Tibial nerve (tissue), 4 donors: ENCODE results near the gene GPR146. TPM values are rescaled to one million over a fixed set of nuclear protein-coding genes. Genes with fewer than 3 reads are reported as not detected.

ENCODE experiments used
- DNase-seq, 2 donors: peaks; one replicate each; pipeline ENCODE4 v3.0.0-alpha.2; 2019; ENCODE audit warnings: low spot score in 2 of 2
- H3K27ac ChIP-seq, 4 donors: fragments of 200-600 bp; sonication (generic) in 3 of 4; one replicate each; pipeline ENCODE4 v1.5.1; 2017 to 2019; ENCODE audit warnings: mild to moderate bottlenecking in 1 of 4
- H3K27me3 ChIP-seq, 2 donors: fragments of 200-600 bp; sonication (generic) in 1 of 2; one replicate each; pipeline versions ENCODE4 v1.5.1 to v1.6.0; 2017 to 2019
- H3K36me3 ChIP-seq, 3 donors: fragments of 200-600 bp; sonication (generic); one replicate each; pipeline ENCODE4 v1.5.1; 2018 to 2019
- H3K4me1 ChIP-seq, 4 donors: fragments of 200-600 bp; sonication (generic) in 3 of 4; one replicate each; pipeline ENCODE4 v1.5.1; 2017 to 2019
- H3K4me3 ChIP-seq, 4 donors: fragments of 200-600 bp; sonication (generic) in 3 of 4; one replicate each; pipeline ENCODE4 v1.5.1; 2017 to 2019; ENCODE audit warnings: mild to moderate bottlenecking in 1 of 4, moderate library complexity in 1 of 4
- H3K9me3 ChIP-seq, 4 donors: fragments of 200-600 bp; sonication (generic) in 3 of 4; one replicate each; pipeline ENCODE4 v1.5.1; 2017 to 2019
- CTCF ChIP-seq, 5 experiments: fragments of 200-600 bp in 3 of 5; fragments of 450-650 bp in 2 of 5; sonication (generic) in 3 of 5; IDR thresholded peaks; one replicate each; pipeline ENCODE4 v1.5.1; 2016 to 2019; ENCODE audit warnings: antibody characterized with exemption in 5 of 5, mild to moderate bottlenecking in 3 of 5, moderate library complexity in 2 of 5
- EP300 ChIP-seq, 2 donors: sonication (generic); formaldehyde crosslinking; IDR thresholded peaks; one replicate each; pipeline ENCODE4 v1.6.1; 2017; ENCODE audit warnings: antibody characterized with exemption in 2 of 2, mild to moderate bottlenecking in 1 of 2
- POLR2A ChIP-seq, 2 donors: fragments of 450-650 bp; IDR thresholded peaks; one replicate each; pipeline ENCODE4 v1.6.1; 2017; ENCODE audit warnings: antibody characterized with exemption in 2 of 2, mild to moderate bottlenecking in 2 of 2, moderate library complexity in 2 of 2
- WGBS, 2 donors: methylation state at CpG; one replicate each; pipeline ENCODE4 v1.1.5; 2018; 5-methylcytosine and 5-hydroxymethylcytosine counted together
- total RNA-seq, 4 donors: library from RNA; depleted of rRNA; stranded (reverse); fragments of >200 nt; gene quantifications; one replicate each; pipeline ENCODE4 v1.1.0, GENCODE V29; 2016

The GPR146 gene
- total RNA-seq, 4 donors from 2014 or later, result 27.8 to 91.8 (median 59.1) TPM

GRCh38 chr7:1090686-1091643 lies 46.6 kb downstream of the GPR146 start:
- Histone ChIP-seq H3K4me1 (peaks cover 0 to 45% (median 17%) of the 10 kb centered on the region in 4 donors), H3K36me3 (peaks cover 0 to 38% (median 0%) of the 10 kb centered on the region in 3 donors), H3K9me3 (no peaks in the 10 kb centered on the region), H3K27ac (peak overlapping the region in 1 of 4 donors; percentile 36), H3K4me3 (no peak overlapping the region), H3K27me3 (no peaks in the 10 kb centered on the region)
- TF ChIP-seq EP300 (IDR thresholded peaks at IDR 0.05) (no peak), POLR2A (IDR thresholded peaks at IDR 0.05) (no peak), CTCF (IDR thresholded peaks at IDR 0.05) (no peak)
- DNase-seq, result no peak
- 75 to 78% methylated on average over 28 of the region's 28 CpGs for WGBS, 2 donors

- Histone ChIP-seq H3K27ac (no peak overlapping the region), H3K27me3 (no peaks in the 10 kb centered on the region), H3K9me3 (no peaks in the 10 kb centered on the region), H3K4me3 (no peak overlapping the region), H3K4me1 (peaks cover 0 to 45% (median 19%) of the 10 kb centered on the region in 4 donors), H3K36me3 (peaks cover 0 to 38% (median 0%) of the 10 kb centered on the region in 3 donors)
- no peak for TF ChIP-seq POLR2A (IDR thresholded peaks at IDR 0.05)
- no peak for TF ChIP-seq CTCF (IDR thresholded peaks at IDR 0.05)
- TF ChIP-seq EP300 (IDR thresholded peaks at IDR 0.05), result no peak
- 91 to 96% methylated on average over 18 of the region's 18 CpGs for WGBS, 2 donors
- no peak for DNase-seq
Measured at GRCh38 chr7:1091644-1092027, 47.3 kb downstream of the GPR146 start.

- Histone ChIP-seq H3K27me3 (no peaks in the 10 kb centered on the region), H3K4me1 (peaks cover 0 to 45% (median 17%) of the 10 kb centered on the region in 4 donors), H3K27ac (no peak overlapping the region), H3K9me3 (no peaks in the 10 kb centered on the region), H3K4me3 (no peak overlapping the region), H3K36me3 (peaks cover 0 to 38% (median 0%) of the 10 kb centered on the region in 3 donors)
- 95% methylated on average over 39 to 40 of the region's 40 CpGs for WGBS, 2 donors
- DNase-seq, result no peak
- no peak for TF ChIP-seq POLR2A (IDR thresholded peaks at IDR 0.05)
- no peak for TF ChIP-seq EP300 (IDR thresholded peaks at IDR 0.05)
- no peak for TF ChIP-seq CTCF (IDR thresholded peaks at IDR 0.05)
Measured at GRCh38 chr7:1092161-1092632, 47.9 kb downstream of the GPR146 start.

GRCh38 chr7:1092806-1093501 lies 48.6 kb downstream of the GPR146 start:
- H3K36me3 ChIP-seq, result peaks cover 0 to 38% (median 0%) of the 10 kb centered on the region in 3 donors
- no peak overlapping the region for H3K4me3 ChIP-seq
- WGBS, 2 donors, result 90 to 93% methylated on average over 39 of the region's 40 CpGs
- H3K27me3 ChIP-seq, result no peaks in the 10 kb centered on the region
- DNase-seq, result no peak
- no peak for TF ChIP-seq CTCF (IDR thresholded peaks at IDR 0.05)
- no peak for TF ChIP-seq EP300 (IDR thresholded peaks at IDR 0.05)
- no peak for TF ChIP-seq POLR2A (IDR thresholded peaks at IDR 0.05)
- H3K4me1 ChIP-seq, result peaks cover 0 to 39% (median 10%) of the 10 kb centered on the region in 4 donors
- no peak overlapping the region for H3K27ac ChIP-seq
- no peaks in the 10 kb centered on the region for H3K9me3 ChIP-seq
